Activated T-helper 1 cell treated with anti-CD3 and anti-CD28 coated beads, Interleukin-2, amount 50 U/mL, for 16 hours (primary cell): Measurements from ENCODE around the gene DBR1.
"Not testable (repeated sequence)": the region's sequence is repeated elsewhere in the genome, so short reads cannot be mapped to it uniquely, and the experiment has no call there.

Experiments used
- DNase-seq, 2 donors: peaks; one replicate each; pipeline ENCODE4 v3.0.0-alpha.2; 2020; ENCODE audit warnings: low read depth in 1 of 2, low spot score in 1 of 2

DBR1 gene

GRCh38 chr3:138187296-138188012 is 12.7 kb upstream of the DBR1 start, which contains the start of gene ARMC8:
TSS of gene ARMC8 (plus strand) at chr3:138187301. CDS start at chr3:138187555, 254 bp downstream.
- DNase-seq, result peak; percentile 7 to 26

GRCh38 chr3:138186803-138187295 is 12.1 kb upstream of the DBR1 start:
- DNase-seq, result peak; percentile 75 to 82

- DNase-seq, result no peak
Observed at GRCh38 chr3:138186221-138186620, 11.5 kb upstream of the DBR1 start.

DNA sequence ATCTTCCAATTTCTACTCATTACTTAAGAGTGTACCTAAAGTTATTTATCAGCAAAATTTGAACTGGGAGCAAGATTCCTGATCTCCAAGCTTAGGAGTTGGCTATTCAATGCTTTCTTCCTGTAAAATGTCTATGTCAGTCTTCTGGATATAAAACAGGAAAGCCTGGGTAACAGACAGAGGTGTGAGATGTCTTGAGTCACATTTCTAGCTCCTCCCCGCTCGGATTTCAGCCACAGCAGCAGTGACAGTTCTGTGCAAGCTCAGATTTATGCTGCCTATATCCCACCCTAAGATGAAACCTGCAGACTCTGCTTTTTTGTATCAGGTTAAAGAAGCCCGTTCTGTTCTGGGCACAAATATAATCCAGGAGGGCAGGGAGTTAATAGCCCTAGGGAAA is 10.3 kb upstream of the DBR1 start:
- DNase-seq, result no peak

- DNase-seq, result no peak
Observed at GRCh38 chr3:138180375-138181029, 5.8 kb upstream of the DBR1 start.

DNA sequence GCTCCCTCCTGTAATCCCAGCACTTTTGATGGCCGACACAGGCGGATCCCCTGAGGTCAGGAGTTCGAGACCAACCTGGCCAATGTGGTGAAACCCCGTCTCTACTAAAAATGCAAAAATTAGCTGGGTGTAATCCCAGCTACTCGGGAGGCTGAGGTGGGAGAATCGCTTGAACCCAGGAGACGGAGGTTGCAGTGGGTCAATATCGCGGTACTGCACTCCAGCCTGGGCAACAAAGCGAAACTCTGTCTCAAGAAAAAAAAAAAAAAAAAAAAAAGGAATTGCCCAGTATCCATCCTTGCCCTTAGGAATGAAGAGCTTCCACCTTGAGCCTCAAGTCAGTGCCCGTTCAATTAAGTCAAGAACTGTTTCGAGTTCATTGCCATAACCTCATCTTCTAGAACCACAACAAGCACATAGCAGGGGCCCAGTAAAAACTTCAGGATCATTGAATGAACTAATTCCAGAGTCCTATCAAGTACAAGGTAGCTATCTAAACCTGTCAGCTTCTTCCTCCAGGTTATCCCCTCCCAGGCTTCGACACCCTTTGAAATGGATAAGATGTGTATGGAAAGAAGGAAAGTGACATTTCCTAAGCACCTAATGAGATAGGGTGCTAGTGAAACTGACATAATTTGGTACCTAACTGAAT is 826 bp downstream of the DBR1 start:
- no peak for DNase-seq

- no peak for DNase-seq
Observed at GRCh38 chr3:138172625-138173024, 2.1 kb downstream of the DBR1 start.

- no peak for DNase-seq
Observed at GRCh38 chr3:138165061-138165460, 9.7 kb downstream of the DBR1 start.

DNA sequence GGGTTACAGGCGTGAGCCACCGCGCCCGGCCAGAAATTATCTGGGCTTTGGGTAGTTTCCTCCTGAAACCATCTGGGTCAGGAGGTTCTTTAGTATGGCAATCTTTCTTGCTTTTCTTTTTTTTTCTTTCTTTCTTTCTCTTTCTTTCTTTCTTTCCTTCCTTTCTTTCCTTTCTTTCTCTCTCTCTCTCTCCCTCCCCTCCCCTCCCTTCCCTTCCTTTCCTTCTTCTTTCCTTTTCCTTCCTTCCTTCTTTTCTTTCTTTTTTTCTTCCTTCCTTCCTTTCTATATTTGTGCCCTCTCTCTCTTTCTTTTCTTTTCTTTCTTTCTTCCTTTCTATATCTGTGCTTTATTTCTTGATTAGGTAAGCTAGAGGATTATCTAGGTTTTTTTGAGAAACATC is 17.0 kb downstream of the DBR1 start:
- DNase-seq, result no peak

- DNase-seq, result no peak
Observed at GRCh38 chr3:138154534-138154933, 20.2 kb downstream of the DBR1 start.

DNA sequence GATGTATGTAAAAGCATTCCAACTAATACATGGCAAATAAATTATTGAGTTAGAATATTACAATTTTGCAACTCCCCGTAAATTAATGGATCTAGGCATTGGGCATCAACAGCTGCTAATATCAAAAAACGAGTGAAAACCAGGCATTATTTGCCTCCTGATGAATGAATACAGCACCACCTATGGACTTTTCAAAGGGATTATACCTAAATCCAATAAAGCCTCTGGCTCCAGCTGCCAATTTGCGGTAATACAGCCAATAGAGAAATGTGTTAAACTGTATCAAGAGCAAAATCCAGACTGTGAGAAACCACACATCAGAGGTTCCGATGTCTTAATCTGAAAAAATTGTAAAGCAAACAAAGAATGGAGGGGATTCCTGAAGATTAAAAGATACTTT is 26.2 kb downstream of the DBR1 start:
- no peak for DNase-seq

DNA sequence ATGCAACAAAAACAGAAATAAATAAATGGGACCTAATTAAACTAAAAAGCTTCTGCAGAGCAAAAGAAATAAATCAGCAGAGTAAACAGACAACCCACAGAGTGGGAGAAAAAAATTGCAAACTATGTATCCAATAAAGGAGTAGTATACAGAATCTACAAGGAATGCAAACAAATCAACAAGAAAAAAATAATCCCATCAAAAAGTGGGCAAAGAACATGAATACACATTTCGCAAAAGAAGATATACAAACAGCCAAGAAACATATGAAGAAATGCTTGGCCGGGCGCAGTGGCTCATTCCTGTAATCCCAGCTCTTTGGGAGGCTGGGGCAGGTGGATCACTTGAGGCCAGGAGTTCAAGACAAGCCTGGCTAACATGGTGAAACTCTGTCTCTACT is 32.5 kb downstream of the DBR1 start:
- DNase-seq, result not testable (repeated sequence)

- DNase-seq, result no peak
Observed at GRCh38 chr3:138140940-138141339, 33.8 kb downstream of the DBR1 start.

DNA sequence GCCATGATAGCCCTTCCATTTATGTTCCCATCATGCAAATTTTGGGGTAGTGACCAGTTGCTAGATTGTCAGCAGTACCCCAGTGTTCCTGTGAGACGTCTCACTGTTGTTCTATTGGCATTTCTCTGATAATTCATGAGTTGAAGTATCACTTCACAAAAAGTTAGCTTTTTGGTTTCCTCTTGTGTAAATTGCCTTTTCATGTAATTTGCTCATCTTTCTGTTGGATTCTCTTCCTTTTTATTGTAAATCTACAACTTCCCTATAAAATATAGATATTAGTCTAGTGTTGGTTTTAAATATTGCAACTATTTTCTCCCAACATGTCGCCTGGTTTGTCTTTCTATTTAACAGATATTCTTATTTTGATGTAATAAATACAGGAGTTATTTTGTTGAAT is 35.0 kb downstream of the DBR1 start:
- no peak for DNase-seq

DNA sequence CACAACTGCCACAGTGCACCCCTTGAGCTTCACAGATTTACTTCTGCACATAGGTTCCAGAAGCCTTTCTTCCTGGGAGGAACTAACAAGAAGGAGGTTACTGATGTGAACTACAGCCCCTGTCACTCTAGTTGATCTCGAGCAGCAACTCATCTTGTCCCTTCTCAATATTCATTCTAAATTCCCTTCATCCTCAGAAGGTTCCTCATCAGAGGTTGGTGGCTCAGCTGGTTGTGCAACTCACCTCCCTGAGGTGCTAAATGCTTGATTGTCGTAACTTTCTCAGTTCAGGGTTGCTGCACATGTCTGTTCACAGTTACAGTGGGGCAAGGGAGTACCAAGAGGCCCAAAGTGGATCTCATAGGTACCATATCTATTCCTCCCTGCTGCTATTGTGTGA is 36.9 kb downstream of the DBR1 start:
- no peak for DNase-seq

DNA sequence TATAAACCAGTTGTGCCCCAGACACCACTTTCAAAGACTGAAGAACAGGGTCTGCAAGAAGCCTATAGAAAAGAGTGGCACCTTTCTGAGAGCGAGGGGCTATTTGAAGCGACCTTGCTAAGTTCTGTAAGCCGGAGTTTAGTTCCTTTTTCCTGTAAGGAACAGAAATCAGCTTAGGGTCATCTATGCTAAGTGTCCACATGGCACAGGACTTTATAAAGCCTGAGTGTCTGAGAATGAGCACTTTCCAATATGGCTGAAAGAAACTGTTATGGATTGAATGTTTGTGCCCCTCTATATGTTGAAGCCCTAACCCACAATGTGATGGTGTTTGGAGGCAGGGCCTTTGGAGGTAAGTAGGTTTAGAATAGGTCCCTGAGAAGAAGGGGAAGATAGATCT is 38.5 kb downstream of the DBR1 start:
- no peak for DNase-seq

- DNase-seq, result no peak
Observed at GRCh38 chr3:138135833-138136194, 38.9 kb downstream of the DBR1 start.

DNA sequence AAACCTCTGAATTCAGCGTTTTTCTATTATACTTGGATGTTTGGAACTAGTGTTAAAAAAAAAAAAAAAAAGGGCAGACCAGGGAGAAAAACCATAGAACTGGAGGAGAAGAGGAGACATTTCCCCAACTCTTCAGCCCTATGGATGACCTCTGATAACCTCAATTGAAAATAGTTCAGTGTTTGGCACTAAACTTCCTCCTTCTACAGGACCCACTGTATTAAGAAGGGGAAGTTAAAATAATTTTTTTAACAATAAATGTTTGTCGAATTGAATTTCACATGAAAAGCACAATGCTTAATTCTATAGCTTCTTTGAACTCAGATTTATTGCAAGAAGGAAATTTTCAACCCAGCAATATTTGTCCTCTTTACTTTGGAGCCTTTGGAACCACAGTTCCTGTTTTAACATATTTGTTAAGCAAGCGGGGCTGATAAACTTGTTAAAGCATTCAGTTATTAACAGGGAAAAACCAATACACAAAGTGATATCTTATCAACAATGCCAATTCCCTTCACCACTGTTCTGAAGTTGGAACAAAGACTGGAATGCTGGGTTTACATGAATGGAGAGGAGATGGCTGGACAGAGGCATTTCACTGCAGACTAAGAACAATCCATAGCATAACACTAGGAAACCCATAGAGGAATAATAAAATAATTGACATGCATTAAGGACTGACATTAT is 39.4 kb downstream of the DBR1 start:
- no peak for DNase-seq

DNA sequence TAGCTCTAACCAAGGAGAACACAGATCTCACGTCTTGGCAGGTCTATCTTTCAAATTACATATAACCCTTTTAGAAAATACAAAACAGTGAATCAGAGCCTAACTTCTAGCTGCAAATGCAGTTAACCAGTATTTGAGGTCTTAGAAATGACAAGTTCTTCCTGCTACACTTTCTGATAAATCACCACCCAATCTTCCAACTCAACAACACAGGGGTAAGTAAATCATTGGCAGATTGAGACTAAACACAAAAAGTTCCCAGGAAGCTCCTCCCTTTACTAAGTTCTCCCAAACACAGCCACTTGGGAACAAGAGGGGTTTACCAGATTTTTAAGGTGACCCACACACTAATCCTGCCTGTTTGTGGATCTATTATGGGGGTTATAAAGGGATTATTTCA is 42.5 kb downstream of the DBR1 start, which contains the start of gene A4GNT:
Gene A4GNT (minus strand): TSS at position 152 of the 400 bp plus-strand sequence. CDS start 1,134 bp downstream, outside the sequence.
- DNase-seq, result no peak

DNA sequence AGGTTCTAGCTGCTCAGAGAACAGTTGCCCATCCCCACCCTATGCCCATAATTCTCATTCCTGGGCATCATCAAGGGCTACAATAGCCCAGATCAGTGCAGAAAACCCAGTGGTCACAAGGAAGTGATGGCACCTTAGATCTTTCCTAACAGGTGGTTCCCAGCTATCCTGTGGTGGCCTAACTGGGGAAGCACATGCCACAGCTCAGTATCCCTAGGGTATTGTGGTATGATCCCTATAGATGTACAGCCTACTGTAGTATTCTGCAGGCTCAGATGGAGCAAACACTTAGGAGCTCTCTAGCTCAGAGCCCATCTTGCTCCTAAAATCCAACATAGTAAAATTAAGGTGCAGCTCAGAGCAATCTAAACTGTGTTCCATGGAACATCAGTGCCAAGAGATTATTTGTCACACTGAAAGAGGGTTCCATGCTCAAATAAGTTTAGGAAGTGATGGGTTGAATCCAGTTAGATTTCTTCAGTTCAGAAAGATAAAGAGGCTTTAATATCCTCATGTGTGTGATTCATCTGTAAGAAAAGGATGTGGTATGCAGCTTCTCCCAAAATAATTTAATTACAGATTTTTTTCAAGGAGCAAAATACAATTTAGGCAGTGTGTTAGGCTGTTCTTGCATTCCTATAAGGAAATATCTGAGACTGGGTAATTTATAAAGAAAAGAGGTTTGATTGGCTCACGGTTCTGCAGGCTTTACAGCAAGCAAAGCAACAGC is 46.9 kb downstream of the DBR1 start:
- DNase-seq, result no peak
